HEK293 (cell line): ENCODE measurements around the gene ARHGDIB.

Experiments used
- CTCF ChIA-PET: fragments of 350-600 bp; formaldehyde crosslinking; extraction: SDS; loops from one replicate; lab custom pipeline; 2021; ENCODE audit warnings: antibody characterized with exemption; lab: Yijun Ruan, JAX
- POLR2A ChIA-PET: fragments of 300-600 bp; formaldehyde crosslinking; extraction: SDS; loops from one replicate; lab custom pipeline; 2020; ENCODE audit warnings: antibody characterized with exemption, inconsistent platforms; lab: Yijun Ruan, JAX
- H3K27ac ChIP-seq: fragments of 200-500 bp; sonication (Bioruptor generic); 2 replicates; pipeline ENCODE4 v1.5.1; 2014; ENCODE audit warnings: low read depth, low read length, control low read depth, inconsistent platforms; ENCODE audit errors: extremely low read depth
- H3K36me3 ChIP-seq, 2 experiments: fragments of 200-500 bp in 1 of 2; sonication (Bioruptor generic) in 1 of 2; 1 replicate in 1 of 2; 2 replicates in 1 of 2; pipeline ENCODE4 v1.5.1; 2014 to 2017; ENCODE audit warnings: inconsistent platforms in 2 of 2, low read length in 2 of 2; ENCODE audit not compliant: control insufficient read depth in 2 of 2, insufficient read depth in 1 of 2
- H3K4me1 ChIP-seq: fragments of 200-500 bp; sonication (Bioruptor generic); 2 replicates; pipeline ENCODE4 v1.5.1; 2014; ENCODE audit warnings: mild to moderate bottlenecking, low read length, inconsistent platforms; ENCODE audit not compliant: control insufficient read depth, insufficient read depth
- H3K4me3 ChIP-seq: 2 replicates; pipeline ENCODE4 v1.5.1; 2011; ENCODE audit warnings: low read depth, mild to moderate bottlenecking, control low read depth, low read length, moderate library complexity
- H3K9me3 ChIP-seq: fragments of 200-500 bp; sonication (Bioruptor generic); 2 replicates; pipeline ENCODE4 v1.5.1; 2014; ENCODE audit warnings: low read depth, low read length, inconsistent platforms; ENCODE audit not compliant: control insufficient read depth, insufficient read depth
- GLI4 ChIP-seq: fragments of 450-650 bp; formaldehyde crosslinking; IDR thresholded peaks from 2 replicates; pipeline ENCODE4 v1.5.1; 2016; ENCODE audit warnings: missing biosample characterization, missing genetic modification characterization
- KLF9 ChIP-seq: fragments of 450-650 bp; formaldehyde crosslinking; IDR thresholded peaks from 2 replicates; pipeline ENCODE4 v1.5.1; 2016; ENCODE audit warnings: missing biosample characterization, missing genetic modification characterization, low read depth
- MYNN ChIP-seq: fragments of 450-650 bp; formaldehyde crosslinking; IDR thresholded peaks from 2 replicates; pipeline ENCODE4 v1.5.1; 2016; ENCODE audit warnings: missing biosample characterization, missing genetic modification characterization, borderline replicate concordance
- REPIN1 ChIP-seq: fragments of 450-650 bp; formaldehyde crosslinking; IDR thresholded peaks from 2 replicates; pipeline ENCODE4 v1.5.1; 2017; ENCODE audit warnings: missing biosample characterization, missing genetic modification characterization, low read depth
- SP2 ChIP-seq: fragments of 450-650 bp; formaldehyde crosslinking; IDR thresholded peaks from 2 replicates; pipeline ENCODE4 v1.5.1; 2016; ENCODE audit warnings: missing biosample characterization, missing genetic modification characterization
- ZFP3 ChIP-seq: fragments of 450-650 bp; formaldehyde crosslinking; IDR thresholded peaks from 2 replicates; pipeline ENCODE4 v1.5.1; 2016; ENCODE audit warnings: low read depth, missing biosample characterization, missing genetic modification characterization
- ZFP37 ChIP-seq: fragments of 450-650 bp; formaldehyde crosslinking; IDR thresholded peaks from 2 replicates; pipeline ENCODE4 v1.5.1; 2016; ENCODE audit warnings: missing biosample characterization, missing genetic modification characterization
- ZNF138 ChIP-seq: fragments of 450-650 bp; formaldehyde crosslinking; IDR thresholded peaks from 2 replicates; pipeline ENCODE4 v1.5.1; 2016; ENCODE audit warnings: missing biosample characterization, missing genetic modification characterization, borderline replicate concordance
- ZNF155 ChIP-seq: fragments of 450-650 bp; formaldehyde crosslinking; IDR thresholded peaks from 2 replicates; pipeline ENCODE4 v1.5.1; 2016; ENCODE audit warnings: missing biosample characterization, missing genetic modification characterization
- ZNF174 ChIP-seq: fragments of 450-650 bp; formaldehyde crosslinking; IDR thresholded peaks from 2 replicates; pipeline ENCODE4 v1.5.0; 2017; ENCODE audit warnings: missing biosample characterization, mild to moderate bottlenecking, missing genetic modification characterization
- ZNF248 ChIP-seq: fragments of 450-650 bp; formaldehyde crosslinking; IDR thresholded peaks from 2 replicates; pipeline ENCODE4 v1.5.1; 2017; ENCODE audit warnings: missing biosample characterization, missing genetic modification characterization
- ZNF311 ChIP-seq: fragments of 450-650 bp; formaldehyde crosslinking; IDR thresholded peaks from 2 replicates; pipeline ENCODE4 v1.5.1; 2017; ENCODE audit warnings: missing biosample characterization, missing genetic modification characterization, borderline replicate concordance
- ZNF350 ChIP-seq: fragments of 450-650 bp; formaldehyde crosslinking; IDR thresholded peaks from 2 replicates; pipeline ENCODE4 v1.5.0; 2017; ENCODE audit warnings: missing biosample characterization, mild to moderate bottlenecking, missing genetic modification characterization
- ZNF404 ChIP-seq: fragments of 450-650 bp; formaldehyde crosslinking; IDR thresholded peaks from 2 replicates; pipeline ENCODE4 v1.5.1; 2017; ENCODE audit warnings: missing biosample characterization, missing genetic modification characterization
- ZNF423 ChIP-seq: fragments of 450-650 bp; formaldehyde crosslinking; IDR thresholded peaks from 2 replicates; pipeline ENCODE4 v1.5.1; 2016; ENCODE audit warnings: missing biosample characterization, missing genetic modification characterization
- ZNF473 ChIP-seq: fragments of 450-650 bp; formaldehyde crosslinking; IDR thresholded peaks from 2 replicates; pipeline ENCODE4 v1.5.1; 2017; ENCODE audit warnings: missing biosample characterization, missing genetic modification characterization
- ZNF558 ChIP-seq: fragments of 450-650 bp; formaldehyde crosslinking; IDR thresholded peaks from 2 replicates; pipeline ENCODE4 v1.5.1; 2016; ENCODE audit warnings: missing biosample characterization, missing genetic modification characterization
- ZNF560 ChIP-seq: fragments of 450-650 bp; formaldehyde crosslinking; IDR thresholded peaks from 2 replicates; pipeline ENCODE4 v1.5.1; 2017; ENCODE audit warnings: missing biosample characterization, missing genetic modification characterization, borderline replicate concordance
- ZNF610 ChIP-seq: fragments of 450-650 bp; formaldehyde crosslinking; IDR thresholded peaks from 2 replicates; pipeline ENCODE4 v1.5.1; 2016; ENCODE audit warnings: missing biosample characterization, missing genetic modification characterization, borderline replicate concordance
- TF ChIP-seq, protein P1 (sequence below): fragments of 450-650 bp; formaldehyde crosslinking; IDR thresholded peaks from 2 replicates; pipeline ENCODE4 v1.5.1; 2016; ENCODE audit warnings: missing biosample characterization, missing genetic modification characterization
- TF ChIP-seq, protein P2 (sequence below): fragments of 450-650 bp; formaldehyde crosslinking; IDR thresholded peaks from 2 replicates; pipeline ENCODE4 v1.5.1; 2016; ENCODE audit warnings: missing biosample characterization, missing genetic modification characterization, borderline replicate concordance
- TF ChIP-seq, protein P3 (sequence below): fragments of 450-650 bp; formaldehyde crosslinking; IDR thresholded peaks from 2 replicates; pipeline ENCODE4 v1.5.1; 2016; ENCODE audit warnings: missing biosample characterization, missing genetic modification characterization
- TF ChIP-seq, protein P4 (sequence below): fragments of 450-650 bp; IDR thresholded peaks from 2 replicates; pipeline ENCODE4 v1.5.1; 2018; ENCODE audit warnings: missing biosample characterization, mild to moderate bottlenecking, missing genetic modification characterization

The ARHGDIB gene

DNA sequence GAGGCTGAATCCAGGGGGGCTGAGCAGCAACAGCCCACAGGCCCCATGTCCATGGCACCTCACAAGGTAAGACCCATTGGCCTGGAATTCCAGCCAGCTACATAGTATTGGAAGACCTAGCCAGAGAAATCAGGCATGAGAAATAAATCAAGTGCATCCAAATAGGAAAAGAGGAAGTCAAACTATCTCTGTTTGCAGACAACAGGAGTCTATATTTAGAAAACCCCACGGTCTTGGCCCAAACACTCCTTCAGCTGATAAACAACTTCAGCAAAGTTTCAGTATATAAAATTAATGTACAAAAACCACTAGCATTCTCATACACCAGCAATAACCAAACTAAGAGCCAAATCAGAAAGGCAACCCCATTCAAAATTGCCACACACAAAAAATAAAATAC is 28.4 kb upstream of the ARHGDIB start:
- Histone ChIP-seq H3K4me1 (no peaks in the 10 kb centered on the region), H3K9me3 (no peaks in the 10 kb centered on the region), H3K4me3 (no peak overlapping the region), H3K27ac (no peak overlapping the region), H3K36me3 (no peaks in the 10 kb centered on the region)
- ChIA-PET CTCF (interaction anchor here (0.5 kb wide), 1 partner anchor 910 kb away, joined by 4 read pairs; no protein-coding TSS in a partner anchor), POLR2A (no interaction called here)
- TF ChIP-seq ZNF558 (tag by site-specific recombination) (no peak), ZNF248 (tag by site-specific recombination) (no peak), SP2 (no peak), GLI4 (tag by site-specific recombination) (no peak), ZNF560 (no peak), ZNF610 (tag by site-specific recombination) (no peak), MYNN (no peak)

DNA sequence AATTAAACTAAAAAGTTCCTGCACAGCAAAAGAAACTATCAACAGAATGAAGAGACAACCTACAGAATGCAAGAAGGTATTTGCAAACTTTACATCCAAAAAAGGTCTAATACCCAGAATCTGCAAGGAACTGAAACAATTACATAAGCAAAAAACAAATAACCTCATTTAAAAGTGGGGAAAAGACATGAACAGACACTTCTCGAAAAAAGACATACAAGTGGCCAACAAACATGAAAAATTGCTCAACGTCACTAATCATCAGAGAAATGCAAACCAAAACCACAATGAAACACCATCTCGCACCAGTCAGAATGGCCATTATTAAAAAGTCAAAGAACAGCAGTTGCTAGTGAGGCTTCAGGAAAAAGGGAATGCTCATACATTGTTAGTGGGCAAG is 26.6 kb upstream of the ARHGDIB start:
- POLR2A ChIA-PET, result no interaction called here
- Histone ChIP-seq H3K36me3 (no peaks in the 10 kb centered on the region), H3K4me3 (no peak overlapping the region), H3K27ac (no peak overlapping the region), H3K9me3 (no peaks in the 10 kb centered on the region), H3K4me1 (no peaks in the 10 kb centered on the region)
- TF ChIP-seq, protein P1, sequence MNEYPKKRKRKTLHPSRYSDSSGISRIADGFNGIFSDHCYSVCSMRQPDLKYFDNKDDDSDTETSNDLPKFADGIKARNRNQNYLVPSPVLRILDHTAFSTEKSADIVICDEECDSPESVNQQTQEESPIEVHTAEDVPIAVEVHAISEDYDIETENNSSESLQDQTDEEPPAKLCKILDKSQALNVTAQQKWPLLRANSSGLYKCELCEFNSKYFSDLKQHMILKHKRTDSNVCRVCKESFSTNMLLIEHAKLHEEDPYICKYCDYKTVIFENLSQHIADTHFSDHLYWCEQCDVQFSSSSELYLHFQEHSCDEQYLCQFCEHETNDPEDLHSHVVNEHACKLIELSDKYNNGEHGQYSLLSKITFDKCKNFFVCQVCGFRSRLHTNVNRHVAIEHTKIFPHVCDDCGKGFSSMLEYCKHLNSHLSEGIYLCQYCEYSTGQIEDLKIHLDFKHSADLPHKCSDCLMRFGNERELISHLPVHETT (tag by site-specific recombination), result no peak
- TF ChIP-seq ZNF138 (no peak), ZFP37 (tag by site-specific recombination) (no peak), ZNF350 (tag by site-specific recombination) (no peak), ZNF311 (tag by site-specific recombination) (no peak), ZNF248 (tag by site-specific recombination) (no peak), MYNN (no peak), ZNF473 (tag by site-specific recombination) (no peak)
- CTCF ChIA-PET, result no interaction called here

DNA sequence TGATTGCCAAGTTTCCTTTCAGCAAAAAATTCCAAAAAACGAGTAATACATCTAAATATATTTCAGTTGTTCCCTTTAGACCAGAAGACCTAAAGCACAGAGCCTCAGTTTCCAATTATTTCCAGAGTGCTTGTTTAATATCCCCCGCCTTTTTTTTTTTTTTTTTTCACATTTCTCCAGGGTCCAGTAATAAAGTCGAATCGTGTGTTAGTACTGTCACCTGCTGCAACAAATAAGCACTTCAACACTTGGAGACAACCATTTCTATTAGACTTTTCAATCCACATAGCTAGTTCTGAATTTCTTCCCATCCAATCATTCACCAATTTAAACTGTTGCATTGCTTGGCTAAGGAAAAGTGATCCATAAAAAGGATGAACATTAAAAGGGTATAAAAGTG is 25.0 kb upstream of the ARHGDIB start:
- no peak overlapping the region for H3K27ac ChIP-seq
- no peaks in the 10 kb centered on the region for H3K4me1 ChIP-seq
- POLR2A ChIA-PET, result no interaction called here
- CTCF ChIA-PET, result interaction anchor here (0.6 to 0.7 kb wide), 4 partner anchors 20 to 1066 kb away, joined by 3 to 4 read pairs (median 4); no protein-coding TSS in a partner anchor
- H3K4me3 ChIP-seq, result no peak overlapping the region
- H3K9me3 ChIP-seq, result no peaks in the 10 kb centered on the region
- H3K36me3 ChIP-seq, result no peaks in the 10 kb centered on the region
- TF ChIP-seq ZFP3 (no peak), REPIN1 (tag by site-specific recombination) (no peak), SP2 (no peak), ZNF404 (tag by site-specific recombination) (no peak), ZNF155 (tag by site-specific recombination) (no peak), ZNF174 (tag by site-specific recombination) (no peak), KLF9 (tag by site-specific recombination) (no peak), ZNF423 (tag by site-specific recombination) (no peak)
- TF ChIP-seq, protein P2, sequence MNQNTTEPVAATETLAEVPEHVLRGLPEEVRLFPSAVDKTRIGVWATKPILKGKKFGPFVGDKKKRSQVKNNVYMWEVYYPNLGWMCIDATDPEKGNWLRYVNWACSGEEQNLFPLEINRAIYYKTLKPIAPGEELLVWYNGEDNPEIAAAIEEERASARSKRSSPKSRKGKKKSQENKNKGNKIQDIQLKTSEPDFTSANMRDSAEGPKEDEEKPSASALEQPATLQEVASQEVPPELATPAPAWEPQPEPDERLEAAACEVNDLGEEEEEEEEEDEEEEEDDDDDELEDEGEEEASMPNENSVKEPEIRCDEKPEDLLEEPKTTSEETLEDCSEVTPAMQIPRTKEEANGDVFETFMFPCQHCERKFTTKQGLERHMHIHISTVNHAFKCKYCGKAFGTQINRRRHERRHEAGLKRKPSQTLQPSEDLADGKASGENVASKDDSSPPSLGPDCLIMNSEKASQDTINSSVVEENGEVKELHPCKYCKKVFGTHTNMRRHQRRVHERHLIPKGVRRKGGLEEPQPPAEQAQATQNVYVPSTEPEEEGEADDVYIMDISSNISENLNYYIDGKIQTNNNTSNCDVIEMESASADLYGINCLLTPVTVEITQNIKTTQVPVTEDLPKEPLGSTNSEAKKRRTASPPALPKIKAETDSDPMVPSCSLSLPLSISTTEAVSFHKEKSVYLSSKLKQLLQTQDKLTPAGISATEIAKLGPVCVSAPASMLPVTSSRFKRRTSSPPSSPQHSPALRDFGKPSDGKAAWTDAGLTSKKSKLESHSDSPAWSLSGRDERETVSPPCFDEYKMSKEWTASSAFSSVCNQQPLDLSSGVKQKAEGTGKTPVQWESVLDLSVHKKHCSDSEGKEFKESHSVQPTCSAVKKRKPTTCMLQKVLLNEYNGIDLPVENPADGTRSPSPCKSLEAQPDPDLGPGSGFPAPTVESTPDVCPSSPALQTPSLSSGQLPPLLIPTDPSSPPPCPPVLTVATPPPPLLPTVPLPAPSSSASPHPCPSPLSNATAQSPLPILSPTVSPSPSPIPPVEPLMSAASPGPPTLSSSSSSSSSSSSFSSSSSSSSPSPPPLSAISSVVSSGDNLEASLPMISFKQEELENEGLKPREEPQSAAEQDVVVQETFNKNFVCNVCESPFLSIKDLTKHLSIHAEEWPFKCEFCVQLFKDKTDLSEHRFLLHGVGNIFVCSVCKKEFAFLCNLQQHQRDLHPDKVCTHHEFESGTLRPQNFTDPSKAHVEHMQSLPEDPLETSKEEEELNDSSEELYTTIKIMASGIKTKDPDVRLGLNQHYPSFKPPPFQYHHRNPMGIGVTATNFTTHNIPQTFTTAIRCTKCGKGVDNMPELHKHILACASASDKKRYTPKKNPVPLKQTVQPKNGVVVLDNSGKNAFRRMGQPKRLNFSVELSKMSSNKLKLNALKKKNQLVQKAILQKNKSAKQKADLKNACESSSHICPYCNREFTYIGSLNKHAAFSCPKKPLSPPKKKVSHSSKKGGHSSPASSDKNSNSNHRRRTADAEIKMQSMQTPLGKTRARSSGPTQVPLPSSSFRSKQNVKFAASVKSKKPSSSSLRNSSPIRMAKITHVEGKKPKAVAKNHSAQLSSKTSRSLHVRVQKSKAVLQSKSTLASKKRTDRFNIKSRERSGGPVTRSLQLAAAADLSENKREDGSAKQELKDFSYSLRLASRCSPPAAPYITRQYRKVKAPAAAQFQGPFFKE, result no peak
- TF ChIP-seq, protein P3, sequence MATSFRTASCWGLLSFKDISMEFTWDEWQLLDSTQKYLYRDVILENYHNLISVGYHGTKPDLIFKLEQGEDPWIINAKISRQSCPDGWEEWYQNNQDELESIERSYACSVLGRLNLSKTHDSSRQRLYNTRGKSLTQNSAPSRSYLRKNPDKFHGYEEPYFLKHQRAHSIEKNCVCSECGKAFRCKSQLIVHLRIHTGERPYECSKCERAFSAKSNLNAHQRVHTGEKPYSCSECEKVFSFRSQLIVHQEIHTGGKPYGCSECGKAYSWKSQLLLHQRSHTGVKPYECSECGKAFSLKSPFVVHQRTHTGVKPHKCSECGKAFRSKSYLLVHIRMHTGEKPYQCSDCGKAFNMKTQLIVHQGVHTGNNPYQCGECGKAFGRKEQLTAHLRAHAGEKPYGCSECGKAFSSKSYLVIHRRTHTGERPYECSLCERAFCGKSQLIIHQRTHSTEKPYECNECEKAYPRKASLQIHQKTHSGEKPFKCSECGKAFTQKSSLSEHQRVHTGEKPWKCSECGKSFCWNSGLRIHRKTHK, result no peak
- TF ChIP-seq, protein P4, sequence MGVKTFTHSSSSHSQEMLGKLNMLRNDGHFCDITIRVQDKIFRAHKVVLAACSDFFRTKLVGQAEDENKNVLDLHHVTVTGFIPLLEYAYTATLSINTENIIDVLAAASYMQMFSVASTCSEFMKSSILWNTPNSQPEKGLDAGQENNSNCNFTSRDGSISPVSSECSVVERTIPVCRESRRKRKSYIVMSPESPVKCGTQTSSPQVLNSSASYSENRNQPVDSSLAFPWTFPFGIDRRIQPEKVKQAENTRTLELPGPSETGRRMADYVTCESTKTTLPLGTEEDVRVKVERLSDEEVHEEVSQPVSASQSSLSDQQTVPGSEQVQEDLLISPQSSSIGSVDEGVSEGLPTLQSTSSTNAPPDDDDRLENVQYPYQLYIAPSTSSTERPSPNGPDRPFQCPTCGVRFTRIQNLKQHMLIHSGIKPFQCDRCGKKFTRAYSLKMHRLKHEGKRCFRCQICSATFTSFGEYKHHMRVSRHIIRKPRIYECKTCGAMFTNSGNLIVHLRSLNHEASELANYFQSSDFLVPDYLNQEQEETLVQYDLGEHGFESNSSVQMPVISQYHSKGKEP (tag by site-specific recombination), result no peak
